Measurements from ENCODE around the gene SRSF7.

DNA sequence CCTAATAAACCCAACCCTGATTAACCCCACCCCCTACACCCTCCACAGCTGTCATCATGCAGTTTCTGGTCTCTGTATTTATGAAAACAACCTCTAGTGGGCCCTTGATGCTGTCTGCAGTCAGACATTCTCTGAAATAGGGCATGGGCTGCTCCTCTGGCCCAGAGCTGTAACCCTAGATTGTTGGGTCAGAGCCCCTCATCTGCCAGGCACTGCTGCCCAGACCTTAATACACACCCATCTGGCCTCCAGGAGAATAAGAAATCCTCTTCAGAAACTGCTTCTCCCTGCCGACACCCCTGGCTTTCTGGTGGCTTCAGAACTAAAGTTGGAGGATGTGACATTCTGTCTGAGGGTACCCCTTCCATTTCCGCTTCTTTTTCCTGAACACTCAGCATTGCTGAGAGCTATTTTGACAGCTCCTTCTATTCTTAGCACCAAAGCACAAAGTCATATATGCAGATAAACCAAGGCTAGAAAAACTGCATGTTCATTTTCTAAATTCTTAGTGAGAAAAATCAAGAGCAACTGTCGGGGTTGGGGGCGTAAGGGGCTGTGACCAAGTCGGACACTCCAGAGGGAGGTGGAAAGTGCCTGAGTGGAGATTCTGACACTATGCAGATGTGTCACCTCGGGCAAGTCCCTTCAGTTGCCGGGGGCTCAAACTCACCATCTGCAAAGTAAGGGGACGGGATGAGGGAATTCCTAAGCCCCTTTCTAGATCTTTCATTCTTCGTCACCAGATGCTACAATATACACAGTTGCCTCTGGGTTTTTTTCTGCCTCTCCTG, 28.7 kb downstream of the SRSF7 start:
- TF ChIP-seq POLR2AphosphoS5 (IDR thresholded peaks at IDR 0.05; ENCODE audit: low read depth, low read length) (no peak), POLR2A (IDR thresholded peaks at IDR 0.05; ENCODE audit: low read depth, low read length) (no peak), TAF1 (IDR thresholded peaks at IDR 0.05; ENCODE audit: borderline replicate concordance, low read depth, low read length) (no peak)

Data from GM12892 (cell line).